ENCODE results near the gene NINJ1. TPM values are rescaled to one million over a fixed set of nuclear protein-coding genes. Genes with fewer than 3 reads are reported as not detected.

NINJ1 gene
- total RNA-seq, 4 donors from 2014 or later: 29.5 to 67.7 (median 38.5) TPM

DNA sequence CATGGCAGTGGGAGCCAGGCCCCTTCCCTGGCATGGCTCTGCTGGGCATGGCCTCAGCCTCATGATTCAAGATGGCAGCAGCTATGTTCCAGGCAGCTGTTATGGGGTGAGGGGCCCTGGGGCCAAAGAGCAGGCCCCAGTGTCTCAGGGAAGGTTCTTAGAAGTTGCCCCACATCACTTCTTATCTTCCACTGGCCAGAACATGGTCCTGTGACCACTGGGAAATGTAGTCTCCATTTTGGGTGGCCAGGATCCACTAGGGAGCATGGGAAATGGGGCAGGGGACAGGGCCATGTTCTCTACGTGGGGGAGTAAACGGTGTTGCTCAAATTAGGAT is 57.3 kb downstream of the NINJ1 start:
- in situ Hi-C loops (cut with MboI; ENCODE audit: low pct_ligation_motif_present in 1 of 4, low pct_unique_long_range_greater_than_20kb in 1 of 4, low sequenced_read_pairs in 3 of 4) (no loop called here), intact Hi-C loops (cut with DNase I; ENCODE audit: low total_unique reads) (no loop called here)
- Histone ChIP-seq H3K4me1 (peaks cover 0 to 12% (median 9%) of the 10 kb centered on the region in 4 donors), H3K27me3 (no peaks in the 10 kb centered on the region), H3K36me3 (no peaks in the 10 kb centered on the region), H3K27ac (no peak overlapping the region), H3K9me3 (no peaks in the 10 kb centered on the region), H3K4me3 (no peak overlapping the region)
- WGBS, 2 donors (ENCODE audit: low coverage in 1 of 2): 96% methylated on average over 2 of the region's 2 CpGs; no CpG with 5 or more reads in 1 of the 2 donors
- TF ChIP-seq EP300 (IDR thresholded peaks at IDR 0.05; ENCODE audit: low read depth): no peak
- TF ChIP-seq, protein P1, sequence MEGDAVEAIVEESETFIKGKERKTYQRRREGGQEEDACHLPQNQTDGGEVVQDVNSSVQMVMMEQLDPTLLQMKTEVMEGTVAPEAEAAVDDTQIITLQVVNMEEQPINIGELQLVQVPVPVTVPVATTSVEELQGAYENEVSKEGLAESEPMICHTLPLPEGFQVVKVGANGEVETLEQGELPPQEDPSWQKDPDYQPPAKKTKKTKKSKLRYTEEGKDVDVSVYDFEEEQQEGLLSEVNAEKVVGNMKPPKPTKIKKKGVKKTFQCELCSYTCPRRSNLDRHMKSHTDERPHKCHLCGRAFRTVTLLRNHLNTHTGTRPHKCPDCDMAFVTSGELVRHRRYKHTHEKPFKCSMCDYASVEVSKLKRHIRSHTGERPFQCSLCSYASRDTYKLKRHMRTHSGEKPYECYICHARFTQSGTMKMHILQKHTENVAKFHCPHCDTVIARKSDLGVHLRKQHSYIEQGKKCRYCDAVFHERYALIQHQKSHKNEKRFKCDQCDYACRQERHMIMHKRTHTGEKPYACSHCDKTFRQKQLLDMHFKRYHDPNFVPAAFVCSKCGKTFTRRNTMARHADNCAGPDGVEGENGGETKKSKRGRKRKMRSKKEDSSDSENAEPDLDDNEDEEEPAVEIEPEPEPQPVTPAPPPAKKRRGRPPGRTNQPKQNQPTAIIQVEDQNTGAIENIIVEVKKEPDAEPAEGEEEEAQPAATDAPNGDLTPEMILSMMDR (IDR thresholded peaks at IDR 0.05): no peak
- TF ChIP-seq POLR2AphosphoS5 (IDR thresholded peaks at IDR 0.05): no peak
- no peak for TF ChIP-seq POLR2A (IDR thresholded peaks at IDR 0.05)
- no peak for DNase-seq

DNA sequence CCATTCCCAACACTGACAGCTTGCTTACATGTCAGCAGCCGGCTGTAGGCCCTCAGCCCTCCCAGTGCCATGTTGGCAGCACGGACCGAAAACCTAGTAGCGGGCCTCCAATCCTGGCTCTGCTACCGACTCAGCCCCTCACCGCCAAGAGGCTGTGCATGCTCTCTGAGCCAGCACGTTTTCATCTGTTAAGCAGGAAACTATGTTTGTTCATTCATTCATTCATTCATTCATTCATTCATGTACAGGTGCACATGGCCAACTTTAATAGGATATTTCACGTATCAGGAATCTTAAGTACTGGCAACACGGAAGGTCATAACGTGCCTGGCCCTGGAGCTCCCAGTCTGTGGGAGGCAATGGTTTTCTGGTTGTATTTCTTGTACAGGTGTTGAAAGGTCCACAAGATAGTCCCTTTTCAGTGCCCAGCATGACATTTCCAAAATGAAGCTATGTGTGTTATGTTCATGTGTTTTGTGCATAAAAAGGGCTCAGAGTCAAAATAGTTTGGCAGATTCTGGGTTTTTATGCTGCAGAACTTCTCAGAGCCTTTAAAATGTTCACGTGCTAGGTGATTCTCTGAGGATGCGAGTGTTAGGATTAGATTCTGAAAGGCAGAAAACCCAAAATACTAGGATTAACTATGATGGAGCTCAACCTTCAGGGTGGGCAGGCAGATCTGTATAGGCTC is 57.8 kb downstream of the NINJ1 start:
- intact Hi-C loops (cut with DNase I; ENCODE audit: low total_unique reads) (no loop called here), in situ Hi-C loops (cut with MboI; ENCODE audit: low pct_ligation_motif_present in 1 of 4, low pct_unique_long_range_greater_than_20kb in 1 of 4, low sequenced_read_pairs in 3 of 4) (no loop called here)
- no peak for DNase-seq
- 92 to 93% methylated on average over 4 to 12 of the region's 12 CpGs for WGBS, 2 donors (ENCODE audit: low coverage in 1 of 2)
- H3K4me1 ChIP-seq: peaks cover 0 to 13% (median 9%) of the 10 kb centered on the region in 4 donors
- no peaks in the 10 kb centered on the region for H3K27me3 ChIP-seq
- no peak overlapping the region for H3K27ac ChIP-seq
- no peaks in the 10 kb centered on the region for H3K36me3 ChIP-seq
- no peak overlapping the region for H3K4me3 ChIP-seq
- TF ChIP-seq POLR2A (IDR thresholded peaks at IDR 0.05) (no peak), POLR2AphosphoS5 (IDR thresholded peaks at IDR 0.05) (no peak), EP300 (IDR thresholded peaks at IDR 0.05; ENCODE audit: low read depth) (no peak)
- TF ChIP-seq, protein P1 (IDR thresholded peaks at IDR 0.05): no peak
- no peaks in the 10 kb centered on the region for H3K9me3 ChIP-seq

DNA sequence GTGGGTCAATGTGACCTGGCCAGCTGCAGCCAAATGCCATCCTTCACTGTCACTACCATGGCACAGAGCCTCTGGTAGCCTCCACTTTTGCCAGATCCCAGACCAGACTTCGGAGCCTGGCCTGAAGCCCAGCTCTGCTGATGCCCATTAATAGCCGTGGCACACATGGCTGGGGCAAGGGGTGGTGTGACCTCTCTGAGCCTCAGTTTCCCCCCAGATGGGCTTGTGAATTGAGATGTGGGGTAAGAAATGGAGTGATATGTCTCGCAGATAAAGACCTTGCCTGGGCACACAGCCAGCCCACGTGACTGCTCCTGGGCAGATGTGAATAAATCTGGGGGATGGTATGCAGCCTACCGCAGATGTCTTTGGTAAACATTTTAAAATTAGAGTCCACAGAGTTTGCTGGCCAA is 61.7 kb downstream of the NINJ1 start:
- TF ChIP-seq, protein P1 (IDR thresholded peaks at IDR 0.05): no peak
- TF ChIP-seq EP300 (IDR thresholded peaks at IDR 0.05; ENCODE audit: low read depth): no peak
- no peak for TF ChIP-seq POLR2AphosphoS5 (IDR thresholded peaks at IDR 0.05)
- TF ChIP-seq POLR2A (IDR thresholded peaks at IDR 0.05): no peak
- WGBS, 2 donors (ENCODE audit: low coverage in 1 of 2): 35% methylated on average over 5 of the region's 5 CpGs; no CpG with 5 or more reads in 1 of the 2 donors
- intact Hi-C loops (cut with DNase I; ENCODE audit: low total_unique reads) (no loop called here), in situ Hi-C loops (cut with MboI; ENCODE audit: low pct_ligation_motif_present in 1 of 4, low pct_unique_long_range_greater_than_20kb in 1 of 4, low sequenced_read_pairs in 3 of 4) (no loop called here)
- H3K27me3 ChIP-seq: no peaks in the 10 kb centered on the region
- peak overlapping the region in 3 of 4 donors; percentile 33 to 64 (median 54) for H3K27ac ChIP-seq
- no peaks in the 10 kb centered on the region for H3K36me3 ChIP-seq
- H3K4me1 ChIP-seq: peaks cover 0 to 13% (median 9%) of the 10 kb centered on the region in 4 donors
- no peaks in the 10 kb centered on the region for H3K9me3 ChIP-seq
- DNase-seq: peak; percentile 44
- no peak overlapping the region for H3K4me3 ChIP-seq

Other genes with a start within 250 kb of the NINJ1 start
- gene FGD3, start 186.7 kb downstream of the NINJ1 start, total RNA-seq: 1 to 10 TPM in 3 of 4 donors, not detected in 1; 5.2 to 9.7 (median 6.0) TPM
- 1 to 10 TPM in 2 of 4 donors, not detected in 2; 1.9 to 2.7 TPM for gene SUSD3, start 75.5 kb downstream of the NINJ1 start, total RNA-seq
- 100 to 1,000 TPM in 2 of 4 donors, 10 to 100 TPM in 2; 16.3 to 105 (median 88.2) TPM for gene CARD19, start 38.0 kb downstream of the NINJ1 start, total RNA-seq
- 100 to 1,000 TPM; 133 to 618 (median 157) TPM for gene WNK2, start 49.9 kb upstream of the NINJ1 start, total RNA-seq